Duodenal mucosa (tissue), 2 donors: ENCODE results near the gene SLC10A3.

Source experiments
- H3K27ac ChIP-seq: one replicate; pipeline ENCODE4 v1.7.0; 2013; ENCODE audit warnings: low read depth, low read length
- H3K27me3 ChIP-seq, 2 donors: one replicate each; pipeline ENCODE4 v1.7.0; 2013; ENCODE audit warnings: low read length in 2 of 2, control low read depth in 1 of 2; ENCODE audit not compliant: insufficient read depth in 2 of 2, control insufficient read depth in 1 of 2
- H3K36me3 ChIP-seq, 2 donors: one replicate each; pipeline ENCODE4 v1.7.0; 2013; ENCODE audit warnings: low read length in 2 of 2, control low read depth in 1 of 2; ENCODE audit not compliant: insufficient read depth in 2 of 2, control insufficient read depth in 1 of 2
- H3K4me1 ChIP-seq, 2 donors: one replicate each; pipeline ENCODE4 v1.7.0; 2013; ENCODE audit warnings: low read length in 2 of 2, control low read depth in 1 of 2; ENCODE audit not compliant: insufficient read depth in 2 of 2, control insufficient read depth in 1 of 2
- H3K4me3 ChIP-seq, 2 donors: one replicate each; pipeline ENCODE4 v1.7.0; 2013; ENCODE audit warnings: low read length in 2 of 2, low read depth in 1 of 2
- H3K9ac ChIP-seq, 2 donors: one replicate each; pipeline ENCODE4 v1.7.0; 2013; ENCODE audit warnings: low read length in 2 of 2, low read depth in 1 of 2
- H3K9me3 ChIP-seq, 2 donors: one replicate each; pipeline ENCODE4 v1.7.0; 2013; ENCODE audit warnings: low read length in 2 of 2, control low read depth in 1 of 2; ENCODE audit not compliant: control insufficient read depth in 1 of 2

SLC10A3 gene

GRCh38 chrX:154490414-154491083, at the start of gene SLC10A3:
TSS of gene SLC10A3 (minus strand) at chrX:154490629. CDS start at chrX:154488940, 1,689 bp downstream.
- Histone ChIP-seq H3K9me3 (no peaks in the 10 kb centered on the region), H3K4me1 (peaks cover 10 to 15% of the 10 kb centered on the region in 2 donors), H3K36me3 (no peaks in the 10 kb centered on the region), H3K27me3 (no peaks in the 10 kb centered on the region), H3K27ac (peak within 1 kb of the TSS; percentile 89), H3K4me3 (peak within 1 kb of the TSS; percentile 73 to 75), H3K9ac (peak within 1 kb of the TSS; percentile 84 to 90)

GRCh38 chrX:154539077-154539476, 48.6 kb upstream of the SLC10A3 start:
- H3K4me1 ChIP-seq: peaks cover 0 to 4% of the 10 kb centered on the region in 2 donors
- no peak overlapping the region for H3K27ac ChIP-seq
- H3K27me3 ChIP-seq: no peaks in the 10 kb centered on the region
- peaks cover 0 to 12% of the 10 kb centered on the region in 2 donors for H3K36me3 ChIP-seq
- H3K9me3 ChIP-seq: no peaks in the 10 kb centered on the region
- no peak overlapping the region for H3K4me3 ChIP-seq
- H3K9ac ChIP-seq: no peak overlapping the region

GRCh38 chrX:154535892-154536291, 45.5 kb upstream of the SLC10A3 start:
- H3K27ac ChIP-seq: no peak overlapping the region
- no peak overlapping the region for H3K9ac ChIP-seq
- H3K36me3 ChIP-seq: peaks cover 2 to 24% of the 10 kb centered on the region in 2 donors
- no peaks in the 10 kb centered on the region for H3K4me1 ChIP-seq
- H3K27me3 ChIP-seq: no peaks in the 10 kb centered on the region
- H3K4me3 ChIP-seq: no peak overlapping the region
- H3K9me3 ChIP-seq: no peaks in the 10 kb centered on the region

GRCh38 chrX:154534526-154535322, 44.3 kb upstream of the SLC10A3 start:
- no peaks in the 10 kb centered on the region for H3K27me3 ChIP-seq
- H3K9me3 ChIP-seq: no peaks in the 10 kb centered on the region
- H3K27ac ChIP-seq: no peak overlapping the region
- no peak overlapping the region for H3K4me3 ChIP-seq
- H3K4me1 ChIP-seq: no peaks in the 10 kb centered on the region
- H3K36me3 ChIP-seq: peaks cover 2 to 24% of the 10 kb centered on the region in 2 donors
- H3K9ac ChIP-seq: no peak overlapping the region

GRCh38 chrX:154532690-154533089, 42.3 kb upstream of the SLC10A3 start:
- no peak overlapping the region for H3K4me3 ChIP-seq
- peaks cover 2 to 24% of the 10 kb centered on the region in 2 donors for H3K36me3 ChIP-seq
- H3K9me3 ChIP-seq: no peaks in the 10 kb centered on the region
- no peaks in the 10 kb centered on the region for H3K4me1 ChIP-seq
- no peaks in the 10 kb centered on the region for H3K27me3 ChIP-seq
- H3K9ac ChIP-seq: no peak overlapping the region
- no peak overlapping the region for H3K27ac ChIP-seq

GRCh38 chrX:154531626-154532025, 41.2 kb upstream of the SLC10A3 start:
- no peak overlapping the region for H3K4me3 ChIP-seq
- H3K4me1 ChIP-seq: peaks cover 3 to 8% of the 10 kb centered on the region in 2 donors
- no peak overlapping the region for H3K27ac ChIP-seq
- no peaks in the 10 kb centered on the region for H3K27me3 ChIP-seq
- H3K36me3 ChIP-seq: peaks cover 2 to 24% of the 10 kb centered on the region in 2 donors
- H3K9me3 ChIP-seq: no peaks in the 10 kb centered on the region
- no peak overlapping the region for H3K9ac ChIP-seq

- H3K27ac ChIP-seq: no peak overlapping the region
- H3K36me3 ChIP-seq: peaks cover 2 to 20% of the 10 kb centered on the region in 2 donors
- H3K4me1 ChIP-seq: peaks cover 3 to 8% of the 10 kb centered on the region in 2 donors
- no peak overlapping the region for H3K9ac ChIP-seq
- no peaks in the 10 kb centered on the region for H3K27me3 ChIP-seq
- H3K4me3 ChIP-seq: no peak overlapping the region
- H3K9me3 ChIP-seq: no peaks in the 10 kb centered on the region
Measured at GRCh38 chrX:154530286-154530685, 39.9 kb upstream of the SLC10A3 start.

- Histone ChIP-seq H3K27me3 (no peaks in the 10 kb centered on the region), H3K27ac (no peak overlapping the region), H3K36me3 (peaks cover 2 to 16% of the 10 kb centered on the region in 2 donors), H3K9me3 (no peaks in the 10 kb centered on the region), H3K4me1 (peaks cover 3 to 8% of the 10 kb centered on the region in 2 donors), H3K9ac (no peak overlapping the region), H3K4me3 (no peak overlapping the region)
Measured at GRCh38 chrX:154529206-154529612, 38.8 kb upstream of the SLC10A3 start.

- Histone ChIP-seq H3K9ac (peak overlapping the region; percentile 60 to 63), H3K9me3 (no peaks in the 10 kb centered on the region), H3K36me3 (no peaks in the 10 kb centered on the region), H3K27ac (peak overlapping the region; percentile 51), H3K4me1 (peaks cover 3 to 8% of the 10 kb centered on the region in 2 donors), H3K4me3 (peak overlapping the region; percentile 55 to 62), H3K27me3 (no peaks in the 10 kb centered on the region)
Measured at GRCh38 chrX:154526901-154527675, 36.7 kb upstream of the SLC10A3 start.
